K562 (cell line): Measurements from ENCODE around the gene CNOT6. TPM values are rescaled to one million over a fixed set of nuclear protein-coding genes. Genes with fewer than 3 reads are reported as not detected.
A peak's percentile ranks its signal among the peaks of the same experiment; 100 is the strongest.

Experiments used
- ATAC-seq: fragments of 200-7000 bp; cut with Tn5 transposase; 3 replicates; pipeline ENCODE4 v1.9.1; 2020; ENCODE audit warnings: moderate library complexity
- BruUV-seq: library from RNA; stranded (reverse); fragments of 400-500 nt; replicated peaks from 2 replicates; lab custom pipeline; 2021; lab: Mats Ljungman, UMichigan
- CTCF ChIA-PET: fragments of 300-600 bp; formaldehyde crosslinking; extraction: SDS; loops from one replicate; lab custom pipeline; 2021; ENCODE audit warnings: low intra/inter-chr PET ratio; lab: Yijun Ruan, JAX
- POLR2A ChIA-PET: fragments of 300-600, 350-650 bp; sonication (Branson Sonifier 250); formaldehyde crosslinking; extraction: SDS; loops from one replicate; lab custom pipeline; 2021; ENCODE audit warnings: antibody characterized with exemption, inconsistent platforms; lab: Yijun Ruan, JAX
- DNase-seq, 4 experiments: peaks; one replicate each; pipeline versions ENCODE4 v3.0.0 to v3.0.0-alpha.2; 2011 to 2018; ENCODE audit warnings: low spot score in 3 of 4, mixed read lengths in 3 of 4; ENCODE audit errors: extremely low read depth in 1 of 4
- FAIRE-seq: peaks from 2 replicates; lab custom pipeline; 2011; peaks lifted over from hg19 to GRCh38; lab: Jason Lieb, UNC
- H2AFZ ChIP-seq: 2 replicates; pipeline ENCODE4 v1.6.0; 2011; ENCODE audit warnings: low read depth, low read length, control low read depth, inconsistent platforms
- H3K27ac ChIP-seq: fragments of 200-600 bp; 3 replicates; pipeline ENCODE4 v1.8.0; 2011; ENCODE audit warnings: low read depth, mild to moderate bottlenecking, control low read depth, inconsistent platforms, low read length, moderate library complexity, mixed read lengths; ENCODE audit errors: extremely low read depth
- H3K27me3 ChIP-seq, 2 experiments: fragments of 300-600 bp in 1 of 2; 2 replicates in 1 of 2; 3 replicates in 1 of 2; pipeline versions ENCODE4 v1.6.0 to v1.8.0; 2011; ENCODE audit warnings: inconsistent platforms in 2 of 2, low read length in 2 of 2, mild to moderate bottlenecking in 1 of 2, mixed read lengths in 1 of 2, moderate library complexity in 1 of 2; ENCODE audit not compliant: control insufficient read depth in 2 of 2, insufficient read depth in 2 of 2
- H3K36me3 ChIP-seq: fragments of 300-600 bp; 3 replicates; pipeline ENCODE4 v1.8.0; 2011; ENCODE audit warnings: mild to moderate bottlenecking, low read length, inconsistent platforms; ENCODE audit not compliant: control insufficient read depth, insufficient read depth
- H3K4me1 ChIP-seq, 2 experiments: fragments of 200-600 bp in 1 of 2; replicated peaks in 1 of 2; 2 replicates in 1 of 2; 3 replicates in 1 of 2; pipeline versions ENCODE4 v1.5.1 to v1.8.0; 2011; ENCODE audit warnings: inconsistent platforms in 2 of 2, low read length in 2 of 2, mild to moderate bottlenecking in 1 of 2, mixed read lengths in 1 of 2, moderate library complexity in 1 of 2; ENCODE audit not compliant: control insufficient read depth in 2 of 2, insufficient read depth in 2 of 2
- H3K4me2 ChIP-seq: 2 replicates; pipeline ENCODE4 v1.6.1; 2011; ENCODE audit warnings: low read length, control low read depth, inconsistent platforms, mixed read lengths; ENCODE audit not compliant: insufficient read depth
- H3K4me3 ChIP-seq: fragments of 200-600 bp; sonication (generic), shearing (Covaris generic); 2 replicates; pipeline ENCODE4 v1.5.1; 2016; ENCODE audit warnings: control low read depth, inconsistent platforms
- H3K79me2 ChIP-seq: fragments of 200-600 bp; 3 replicates; pipeline ENCODE4 v1.8.0; 2011; ENCODE audit warnings: low read length, inconsistent platforms; ENCODE audit not compliant: control insufficient read depth, insufficient read depth
- H3K9ac ChIP-seq, 2 experiments: 2 replicates each; pipeline versions ENCODE4 v1.6.0 to v1.6.1; 2011; ENCODE audit warnings: low read depth in 2 of 2, low read length in 2 of 2, control low read depth in 1 of 2, inconsistent platforms in 1 of 2, mild to moderate bottlenecking in 1 of 2, mixed read lengths in 1 of 2; ENCODE audit not compliant: insufficient read depth in 1 of 2
- H3K9me1 ChIP-seq: one replicate; pipeline ENCODE4 v1.6.0; 2011; ENCODE audit warnings: inconsistent platforms, mild to moderate bottlenecking, low read length, moderate library complexity; ENCODE audit not compliant: control insufficient read depth, insufficient read depth
- H3K9me3 ChIP-seq: replicated peaks from 2 replicates; pipeline ENCODE4 v1.5.1; 2011; ENCODE audit warnings: low read depth, low read length, inconsistent platforms; ENCODE audit not compliant: control insufficient read depth, insufficient read depth
- H4K20me1 ChIP-seq: replicated peaks from 2 replicates; pipeline ENCODE4 v1.6.1; 2011; ENCODE audit warnings: low read length, inconsistent platforms, mixed read lengths; ENCODE audit not compliant: control insufficient read depth, insufficient read depth
- ARID2 ChIP-seq: fragments of 450-650 bp; IDR thresholded peaks from 2 replicates; pipeline ENCODE4 v1.6.1; 2017; ENCODE audit warnings: antibody characterized with exemption, mild to moderate bottlenecking
- DPF2 ChIP-seq: fragments of 450-650 bp; IDR thresholded peaks from 2 replicates; pipeline ENCODE4 v1.6.1; 2016
- RAD21 ChIP-seq, 2 experiments: fragments of 250-450 bp in 1 of 2; fragments of 450-650 bp in 1 of 2; sonication (Bioruptor Pico) in 1 of 2; formaldehyde crosslinking in 1 of 2; IDR thresholded peaks in 1 of 2; conservative IDR thresholded peaks in 1 of 2; 2 replicates each; pipeline versions ENCODE4 v1.4.0 to v1.8.0; 2020 to 2022; ENCODE audit warnings: mild to moderate bottlenecking in 2 of 2, moderate library complexity in 1 of 2
- RB1 ChIP-seq: fragments of 450-650 bp; IDR thresholded peaks from 2 replicates; pipeline ENCODE4 v1.6.1; 2017; ENCODE audit warnings: low read depth, mild to moderate bottlenecking
- SMC3 ChIP-seq: conservative IDR thresholded peaks from 2 replicates; pipeline ENCODE4 v1.6.1; 2011; ENCODE audit warnings: low read depth, low read length, improper control_type of control experiment; ENCODE audit not compliant: insufficient read depth
- ZBTB7A ChIP-seq: IDR thresholded peaks from 2 replicates; pipeline ENCODE4 v1.6.1; 2011; ENCODE audit warnings: low read depth, mild to moderate bottlenecking, low read length, moderate library complexity, borderline replicate concordance; ENCODE audit not compliant: control insufficient read depth
- ZNF324 ChIP-seq: fragments of 250-450 bp; sonication (Bioruptor Pico); IDR thresholded peaks from 2 replicates; pipeline ENCODE4 v1.4.0; 2020; ENCODE audit warnings: mild to moderate bottlenecking
- WGBS: fragments of 100-300 bp; shearing (Covaris generic); methylation state at CpG from one replicate; pipeline ENCODE4 v1.1.6; 2016; ENCODE audit warnings: low coverage, mixed read lengths; ENCODE audit not compliant: insufficient coverage; ENCODE audit errors: missing lambda C conversion rate; 5-methylcytosine and 5-hydroxymethylcytosine counted together
- in situ Hi-C: fragments of 300-500 bp; cut with MboI; formaldehyde crosslinking; loops from 4 replicates; pipeline ENCODE4 v1.15.0; 2018; ENCODE audit warnings: inconsistent platforms, mixed read lengths
- intact Hi-C: fragments of 100-400 bp; cut with micrococcal nuclease; formaldehyde crosslinking; loops from 2 replicates; pipeline ENCODE4 v1.14.2; 2022
- polyA plus RNA-seq, 8 experiments: library from polyadenylated mRNA; depleted of rRNA in 4 of 8; stranded (reverse) in 5 of 8; unstranded in 3 of 8; fragments of >200 nt; fragmentation: Nextera tagmentation in 2 of 8; fragmentation: Illumina TruSeq in 1 of 8; extraction: Ambion mirVana in 2 of 8; extraction: Trizol in 1 of 8; gene quantifications; 2 replicates each; pipeline versions ENCODE4 v1.2.1 to v1.2.3, GENCODE V29; 2011 to 2014; ENCODE audit warnings: inconsistent platforms in 1 of 8, missing spikeins in 1 of 8
- total RNA-seq, 7 experiments: library from RNA; depleted of rRNA in 6 of 7; stranded (reverse); fragments of >200 nt in 6 of 7; fragmentation: Illumina TruSeq in 2 of 7; extraction: Trizol in 2 of 7; gene quantifications; 2 replicates each; pipeline versions ENCODE4 v1.2.1 to v1.2.3, GENCODE V29; 2011 to 2021; ENCODE audit warnings: low replicate concordance in 1 of 7

The CNOT6 gene
- total and polyA plus RNA-seq, 9 of the 15 experiments (the other 6 are each of a cell fraction or from before 2014, with no cell fraction given) = 4.9 to 32.4 (median 14.0) TPM

DNA sequence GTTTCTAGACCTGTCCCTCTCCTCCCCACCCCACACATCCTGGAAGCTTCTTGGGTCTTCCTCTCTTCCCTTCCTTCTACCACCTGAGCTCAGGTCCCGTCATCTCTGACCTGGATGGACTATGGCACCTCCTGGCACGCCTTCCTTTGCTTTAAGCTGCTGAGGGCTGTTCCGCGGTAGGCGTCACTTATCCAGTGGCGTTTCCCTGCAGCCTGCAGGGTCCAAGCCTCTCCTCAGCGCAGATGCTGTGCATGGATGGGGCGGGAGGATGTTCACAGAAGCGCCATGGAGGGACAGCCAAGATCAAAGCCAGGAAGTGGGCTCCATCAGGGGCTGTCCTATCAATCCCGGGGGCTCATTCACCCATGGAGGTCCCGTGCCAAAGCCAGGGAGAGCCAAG, 23.8 kb upstream of the CNOT6 start:
- H3K27ac ChIP-seq = no peak overlapping the region
- no peaks in the 10 kb centered on the region for H3K9me1 ChIP-seq
- H3K36me3 ChIP-seq = no peaks in the 10 kb centered on the region
- intact Hi-C loops = loop anchor here (2.0 to 5.0 kb wide), 4 partner anchors 137 to 343 kb away; partner anchors contain the start of gene MAPK9
- no peaks in the 10 kb centered on the region for H3K9me3 ChIP-seq
- 1% methylated on average over 9 of the region's 11 CpGs for WGBS
- ATAC-seq (no peak), FAIRE-seq (no peak), DNase-seq (no peak)
- H3K9ac ChIP-seq = no peak overlapping the region; a peak in 1 of 4 replicates
- peaks cover 0 to 11% of the 10 kb centered on the region in 2 experiments; a peak in 2 of 5 replicates for H3K4me1 ChIP-seq
- ChIA-PET CTCF (interaction anchor here (2.3 kb wide), 1 partner anchor 177 kb away, joined by 11 read pairs; no protein-coding TSS in a partner anchor), POLR2A (interaction anchor here (0.6 kb wide), 1 partner anchor 10 kb away, joined by 3 read pairs; no protein-coding TSS in a partner anchor)
- H3K27me3 ChIP-seq = peaks cover 6 to 70% of the 10 kb centered on the region in 2 experiments
- no peak overlapping the region for H2AFZ ChIP-seq
- in situ Hi-C loops = no loop called here
- BruUV-seq = no TSS peak
- no peaks in the 10 kb centered on the region for H3K79me2 ChIP-seq
- no peak overlapping the region for H3K4me2 ChIP-seq
- no peak for TF ChIP-seq ZNF324
- H3K4me3 ChIP-seq = no peak overlapping the region
- H4K20me1 ChIP-seq = peaks cover 14% of the 10 kb centered on the region; the same call in 1 of the 2 replicates

DNA sequence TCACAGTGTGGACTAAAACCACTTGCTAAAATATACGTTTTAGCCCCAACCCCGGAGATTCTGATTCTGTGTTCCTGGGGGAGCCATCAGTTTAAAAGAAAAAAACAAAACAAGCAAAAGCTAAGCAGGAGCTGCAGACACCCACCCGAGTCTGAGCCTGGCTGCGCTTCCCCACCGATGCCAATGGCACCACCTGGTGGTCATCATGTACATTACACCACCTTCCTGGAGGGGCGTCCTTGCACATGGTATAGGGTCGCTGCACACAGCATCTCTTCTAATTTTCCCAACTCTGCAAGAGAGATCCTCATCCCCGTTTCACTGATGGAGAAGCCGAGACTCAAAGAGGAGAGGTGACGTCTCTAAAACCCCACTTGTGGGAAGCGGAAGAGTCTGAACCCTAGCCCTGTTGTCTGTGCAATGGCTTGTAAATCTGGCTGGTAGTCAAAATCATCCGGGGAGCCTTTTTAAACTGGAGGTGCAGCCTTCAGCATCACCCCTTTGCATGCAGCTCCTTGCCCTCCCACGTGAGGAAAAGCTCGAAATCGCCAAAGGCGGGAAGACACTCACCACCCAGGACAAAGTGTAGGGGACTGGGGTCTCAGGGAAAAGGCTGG, 23.1 kb upstream of the CNOT6 start:
- H3K4me3 ChIP-seq = no peak overlapping the region
- peaks cover 14% of the 10 kb centered on the region; the same call in 1 of the 2 replicates for H4K20me1 ChIP-seq
- 5% methylated on average over 16 of the region's 16 CpGs for WGBS
- ChIA-PET POLR2A (interaction anchor here (0.6 to 0.8 kb wide), 3 partner anchors 10 to 337 kb away, joined by 3 read pairs; no protein-coding TSS in a partner anchor), CTCF (interaction anchor here (1.0 to 2.3 kb wide), 2 partner anchors 177 to 247 kb away, joined by 3 to 11 read pairs; no protein-coding TSS in a partner anchor)
- FAIRE-seq = peak; percentile 96
- no peaks in the 10 kb centered on the region for H3K79me2 ChIP-seq
- no peak overlapping the region for H3K9ac ChIP-seq
- no peaks in the 10 kb centered on the region for H3K9me1 ChIP-seq
- H3K9me3 ChIP-seq = no peaks in the 10 kb centered on the region
- intact Hi-C loops = loop anchor here (2.0 to 5.0 kb wide), 4 partner anchors 136 to 344 kb away; partner anchors contain the start of gene MAPK9
- in situ Hi-C loops = no loop called here
- BruUV-seq = no TSS peak
- peaks cover 0 to 11% of the 10 kb centered on the region in 2 experiments; a peak in 2 of 5 replicates for H3K4me1 ChIP-seq
- H3K36me3 ChIP-seq = no peaks in the 10 kb centered on the region
- no peak overlapping the region for H3K4me2 ChIP-seq
- no peak overlapping the region for H3K27ac ChIP-seq
- peak; percentile 72 to 79 (median 76) for DNase-seq
- H3K27me3 ChIP-seq = peaks cover 6 to 66% of the 10 kb centered on the region in 2 experiments
- H2AFZ ChIP-seq = no peak overlapping the region
- peak; percentile 89 for ATAC-seq
- TF ChIP-seq ARID2 (peak; percentile 40; the same call in 1 of the 2 replicates), DPF2 (no peak), RB1 (peak; percentile 40; the same call in 1 of the 2 replicates), ZBTB7A (peak; percentile 60), RAD21 (CRISPR knock-in tag; conservative IDR thresholded peaks at IDR 0.05 in 1 of 2, IDR thresholded peaks at IDR 0.05 in 1 of 2) (peak; percentile 53 to 80), SMC3 (peak; percentile 68)
